ENCODE results near the gene CILP2. TPM values are rescaled to one million over a fixed set of nuclear protein-coding genes. Genes with fewer than 3 reads are reported as not detected.

The CILP2 gene
- polyA plus RNA-seq, 1 of the 3 experiments (the other 2 are of a cell fraction), result 1.9 TPM

DNA sequence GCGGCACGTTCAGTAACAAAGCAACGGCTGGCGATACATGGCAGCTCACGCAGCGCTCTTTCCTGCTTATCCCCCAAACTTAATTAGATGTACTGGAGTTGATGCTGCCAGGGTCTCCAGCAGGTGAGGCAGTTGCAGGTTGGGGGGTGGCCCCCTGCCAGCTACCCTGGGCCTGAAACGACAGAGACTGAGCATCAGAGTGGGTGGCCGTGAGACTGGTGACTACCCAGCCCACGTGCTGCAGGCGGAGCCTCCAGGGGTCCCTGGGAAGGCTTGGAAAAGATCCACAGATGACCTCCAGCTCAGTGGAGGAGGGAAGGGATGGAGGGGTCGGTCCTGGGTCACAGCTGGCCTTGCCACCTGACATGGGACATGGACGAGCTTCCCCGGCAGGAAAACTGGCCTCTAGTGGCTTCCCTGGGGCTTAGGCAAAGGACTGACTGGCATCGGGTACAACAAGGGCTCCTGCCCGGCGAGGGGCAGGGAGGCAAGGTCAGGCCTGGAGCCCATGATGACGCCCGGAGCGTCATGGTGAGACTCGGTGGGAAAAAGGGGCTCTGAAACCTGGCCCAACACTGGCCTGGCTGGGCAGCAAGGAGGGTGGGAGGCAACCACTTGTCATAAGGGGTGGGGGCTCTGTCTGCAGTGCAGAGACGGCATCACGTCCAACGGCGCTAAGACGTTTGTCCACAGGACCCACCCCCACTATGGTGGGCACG lies 24.0 kb downstream of the CILP2 start:
- Histone ChIP-seq H3K9ac (no peak overlapping the region), H3K4me1 (ENCODE audit: control insufficient read depth in 1 of 2, insufficient read depth in 2 of 2, low read depth in 1 of 2, low read length in 1 of 2) (no peaks in the 10 kb centered on the region; a peak in 1 of 4 replicates), H4K20me1 (ENCODE audit: insufficient read depth) (no peaks in the 10 kb centered on the region), H2AFZ (ENCODE audit: low read depth) (no peak overlapping the region), H3F3A (replicated peaks; ENCODE audit: insufficient read depth) (no peaks in the 10 kb centered on the region), H3K36me3 (replicated peaks in 1 of 2; ENCODE audit: control insufficient read depth in 1 of 2, insufficient read depth in 2 of 2, low read length in 1 of 2) (no peaks in the 10 kb centered on the region), H3K27me3 (ENCODE audit: insufficient read depth) (no peaks in the 10 kb centered on the region), H3K27ac (ENCODE audit: low read depth in 2 of 2, low read length in 1 of 2) (no peak overlapping the region), H3K79me2 (ENCODE audit: insufficient read depth) (no peaks in the 10 kb centered on the region), H3K9me3 (no peaks in the 10 kb centered on the region), H3K4me2 (no peak overlapping the region), H3K9me2 (no peaks in the 10 kb centered on the region), H3K4me3 (ENCODE audit: low read depth in 2 of 2, low read length in 1 of 2) (no peak overlapping the region)
- TF ChIP-seq SIN3A (IDR thresholded peaks at IDR 0.05; ENCODE audit: borderline replicate concordance, low read depth, low read length) (no peak), CHD2 (IDR thresholded peaks at IDR 0.05; ENCODE audit: low read length, partially characterized antibody) (no peak), TEAD4 (IDR thresholded peaks at IDR 0.05; ENCODE audit: borderline replicate concordance, insufficient read depth) (no peak), MXI1 (IDR thresholded peaks at IDR 0.05; ENCODE audit: low read depth, low read length) (no peak), GATA2 (CRISPR knock-in tag; IDR thresholded peaks at IDR 0.05) (no peak), TCF12 (IDR thresholded peaks at IDR 0.05) (no peak)
- TF ChIP-seq, protein P1, sequence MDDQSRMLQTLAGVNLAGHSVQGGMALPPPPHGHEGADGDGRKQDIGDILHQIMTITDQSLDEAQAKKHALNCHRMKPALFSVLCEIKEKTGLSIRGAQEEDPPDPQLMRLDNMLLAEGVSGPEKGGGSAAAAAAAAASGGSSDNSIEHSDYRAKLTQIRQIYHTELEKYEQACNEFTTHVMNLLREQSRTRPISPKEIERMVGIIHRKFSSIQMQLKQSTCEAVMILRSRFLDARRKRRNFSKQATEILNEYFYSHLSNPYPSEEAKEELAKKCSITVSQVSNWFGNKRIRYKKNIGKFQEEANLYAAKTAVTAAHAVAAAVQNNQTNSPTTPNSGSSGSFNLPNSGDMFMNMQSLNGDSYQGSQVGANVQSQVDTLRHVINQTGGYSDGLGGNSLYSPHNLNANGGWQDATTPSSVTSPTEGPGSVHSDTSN (IDR thresholded peaks at IDR 0.05), result no peak
- POLR2A ChIA-PET, result no interaction called here
- 93% methylated on average over 16 of the region's 26 CpGs for WGBS (ENCODE audit: low lambda C conversion rate)
- no peak for DNase-seq
- CTCF ChIA-PET, result interaction anchor here (0.7 to 1.1 kb wide), 3 partner anchors 14 to 30 kb away, joined by 3 read pairs; no protein-coding TSS in a partner anchor

DNA sequence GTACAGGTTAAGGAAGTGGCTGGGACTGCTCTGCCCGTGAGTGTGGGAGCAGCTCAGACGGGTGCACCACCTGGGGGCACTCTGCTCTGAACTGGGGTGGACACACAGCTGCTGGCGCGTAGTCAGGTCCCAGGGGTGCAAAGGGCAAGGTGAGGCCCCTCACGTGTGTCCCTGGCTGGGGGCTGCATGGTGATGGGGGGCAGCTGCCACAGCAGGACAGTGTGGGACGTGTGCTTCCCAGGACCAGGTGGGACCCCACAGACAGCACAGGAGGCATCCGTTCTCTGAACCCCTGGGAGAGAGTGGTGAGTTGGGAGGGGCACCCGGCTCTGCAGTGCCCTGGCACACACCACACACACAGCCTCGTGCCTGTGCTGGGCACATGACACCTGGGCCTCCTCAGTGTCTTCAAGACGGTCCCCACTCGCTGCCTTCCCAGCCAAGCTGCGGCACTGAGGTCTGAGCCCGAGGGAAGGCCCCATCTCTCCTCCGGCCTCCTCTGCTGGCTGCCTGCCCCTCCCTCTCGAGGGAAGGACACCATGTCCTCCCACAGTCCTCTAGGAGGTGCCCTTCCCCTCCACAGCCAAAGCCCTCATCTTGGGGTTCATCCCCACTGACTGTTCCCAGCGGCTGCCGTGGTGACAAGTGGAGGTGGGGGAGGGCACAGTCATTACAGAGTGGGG lies 24.7 kb downstream of the CILP2 start:
- WGBS (ENCODE audit: low lambda C conversion rate), result 82% methylated on average over 11 of the region's 17 CpGs
- Histone ChIP-seq H3K4me2 (no peak overlapping the region), H3K27me3 (ENCODE audit: insufficient read depth) (no peaks in the 10 kb centered on the region), H3K36me3 (replicated peaks in 1 of 2; ENCODE audit: control insufficient read depth in 1 of 2, insufficient read depth in 2 of 2, low read length in 1 of 2) (no peaks in the 10 kb centered on the region), H2AFZ (ENCODE audit: low read depth) (no peak overlapping the region), H3K79me2 (ENCODE audit: insufficient read depth) (no peaks in the 10 kb centered on the region), H4K20me1 (ENCODE audit: insufficient read depth) (no peaks in the 10 kb centered on the region), H3K27ac (ENCODE audit: low read depth in 2 of 2, low read length in 1 of 2) (no peak overlapping the region), H3K9me3 (no peaks in the 10 kb centered on the region), H3F3A (replicated peaks; ENCODE audit: insufficient read depth) (no peaks in the 10 kb centered on the region), H3K9ac (no peak overlapping the region), H3K4me3 (ENCODE audit: low read depth in 2 of 2, low read length in 1 of 2) (no peak overlapping the region), H3K4me1 (ENCODE audit: control insufficient read depth in 1 of 2, insufficient read depth in 2 of 2, low read depth in 1 of 2, low read length in 1 of 2) (no peaks in the 10 kb centered on the region; a peak in 1 of 4 replicates), H3K9me2 (no peaks in the 10 kb centered on the region)
- TF ChIP-seq TEAD4 (IDR thresholded peaks at IDR 0.05; ENCODE audit: borderline replicate concordance, insufficient read depth) (no peak), RCOR1 (IDR thresholded peaks at IDR 0.05; ENCODE audit: low read length) (no peak), SIN3A (IDR thresholded peaks at IDR 0.05; ENCODE audit: borderline replicate concordance, low read depth, low read length) (no peak), TAF1 (IDR thresholded peaks at IDR 0.05; ENCODE audit: borderline replicate concordance, low read depth, low read length) (no peak), EZH2phosphoT487 (IDR thresholded peaks at IDR 0.05; ENCODE audit: borderline replicate concordance, low read depth) (no peak), MEF2A (IDR thresholded peaks at IDR 0.05; ENCODE audit: borderline replicate concordance, low read depth) (no peak), MXI1 (IDR thresholded peaks at IDR 0.05; ENCODE audit: low read depth, low read length) (no peak)
- TF ChIP-seq, protein P2, sequence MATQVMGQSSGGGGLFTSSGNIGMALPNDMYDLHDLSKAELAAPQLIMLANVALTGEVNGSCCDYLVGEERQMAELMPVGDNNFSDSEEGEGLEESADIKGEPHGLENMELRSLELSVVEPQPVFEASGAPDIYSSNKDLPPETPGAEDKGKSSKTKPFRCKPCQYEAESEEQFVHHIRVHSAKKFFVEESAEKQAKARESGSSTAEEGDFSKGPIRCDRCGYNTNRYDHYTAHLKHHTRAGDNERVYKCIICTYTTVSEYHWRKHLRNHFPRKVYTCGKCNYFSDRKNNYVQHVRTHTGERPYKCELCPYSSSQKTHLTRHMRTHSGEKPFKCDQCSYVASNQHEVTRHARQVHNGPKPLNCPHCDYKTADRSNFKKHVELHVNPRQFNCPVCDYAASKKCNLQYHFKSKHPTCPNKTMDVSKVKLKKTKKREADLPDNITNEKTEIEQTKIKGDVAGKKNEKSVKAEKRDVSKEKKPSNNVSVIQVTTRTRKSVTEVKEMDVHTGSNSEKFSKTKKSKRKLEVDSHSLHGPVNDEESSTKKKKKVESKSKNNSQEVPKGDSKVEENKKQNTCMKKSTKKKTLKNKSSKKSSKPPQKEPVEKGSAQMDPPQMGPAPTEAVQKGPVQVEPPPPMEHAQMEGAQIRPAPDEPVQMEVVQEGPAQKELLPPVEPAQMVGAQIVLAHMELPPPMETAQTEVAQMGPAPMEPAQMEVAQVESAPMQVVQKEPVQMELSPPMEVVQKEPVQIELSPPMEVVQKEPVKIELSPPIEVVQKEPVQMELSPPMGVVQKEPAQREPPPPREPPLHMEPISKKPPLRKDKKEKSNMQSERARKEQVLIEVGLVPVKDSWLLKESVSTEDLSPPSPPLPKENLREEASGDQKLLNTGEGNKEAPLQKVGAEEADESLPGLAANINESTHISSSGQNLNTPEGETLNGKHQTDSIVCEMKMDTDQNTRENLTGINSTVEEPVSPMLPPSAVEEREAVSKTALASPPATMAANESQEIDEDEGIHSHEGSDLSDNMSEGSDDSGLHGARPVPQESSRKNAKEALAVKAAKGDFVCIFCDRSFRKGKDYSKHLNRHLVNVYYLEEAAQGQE (IDR thresholded peaks at IDR 0.05; ENCODE audit: low read depth, low read length), result no peak
- POLR2A ChIA-PET, result no interaction called here
- DNase-seq, result no peak
- CTCF ChIA-PET, result interaction anchor here (0.7 to 1.1 kb wide), 3 partner anchors 8 to 15 kb away, joined by 3 read pairs; no protein-coding TSS in a partner anchor
